MV-4-11 (cell line): ENCODE results near the gene KCNK2.
"Not testable (repeated sequence)": the region's sequence is repeated elsewhere in the genome, so short reads cannot be mapped to it uniquely, and the experiment has no call there.

Experiments used
- DNase-seq: peaks from one replicate; lab custom pipeline; 2025; lab: John Stamatoyannopoulos, UW

Gene KCNK2

DNA sequence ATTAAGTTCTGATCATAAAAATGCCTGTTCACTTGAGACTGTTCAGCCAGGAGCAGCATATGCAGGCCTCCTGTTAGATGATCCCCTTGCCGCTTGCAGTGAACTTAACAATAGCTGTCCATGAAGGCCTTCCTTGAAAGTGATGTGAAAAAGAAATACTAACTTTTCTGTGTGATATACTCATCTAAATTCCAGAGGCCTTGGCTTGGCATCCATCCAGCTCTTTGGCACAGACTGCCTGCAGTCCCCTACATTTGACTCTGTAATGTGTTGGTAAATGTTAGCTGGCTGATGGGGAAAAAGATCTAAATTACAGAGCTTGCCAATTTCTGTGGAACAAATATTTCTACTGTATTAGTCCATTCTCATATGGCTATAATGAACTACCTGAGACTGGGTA lies 73.7 kb downstream of the KCNK2 start:
- DNase-seq, result no peak

DNA sequence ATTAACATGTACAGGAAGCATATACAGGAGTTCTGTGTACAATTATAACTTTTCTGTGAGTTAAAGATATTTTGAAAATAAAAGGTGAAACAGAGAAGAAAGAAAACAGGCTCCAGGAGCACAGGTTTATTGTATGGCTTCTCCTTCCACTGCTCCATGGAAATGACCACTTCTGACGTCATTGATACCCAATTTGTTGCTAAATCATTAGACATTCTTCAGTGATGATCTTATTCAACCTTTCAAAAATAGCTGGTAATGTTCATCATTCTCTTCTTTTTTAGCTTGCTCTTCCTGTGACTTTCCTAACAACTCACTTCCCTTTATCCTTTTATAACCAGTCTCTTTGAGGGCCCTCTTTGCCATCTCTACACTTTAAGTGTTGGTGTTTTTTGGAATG lies 77.8 kb downstream of the KCNK2 start:
- no peak for DNase-seq

DNA sequence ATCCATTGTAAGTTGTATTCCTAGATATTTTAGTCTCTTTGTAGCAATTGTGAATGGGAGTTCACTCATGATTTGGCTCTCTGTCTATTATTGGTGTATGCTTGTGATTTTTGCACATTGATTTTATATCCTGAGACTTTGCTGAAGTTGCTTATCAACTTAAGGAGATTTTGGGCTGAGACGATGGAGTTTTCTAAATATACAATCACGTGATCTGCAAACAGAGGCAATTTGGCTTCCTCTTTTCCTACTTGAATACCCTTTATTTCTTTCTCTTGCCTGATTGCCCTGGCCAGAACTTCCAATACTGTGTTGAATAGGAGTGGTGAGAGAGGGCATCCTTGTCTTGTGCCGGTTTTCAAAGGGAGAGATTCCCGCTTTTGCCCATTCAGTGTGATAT lies 80.6 kb downstream of the KCNK2 start:
- not testable (repeated sequence) for DNase-seq

DNA sequence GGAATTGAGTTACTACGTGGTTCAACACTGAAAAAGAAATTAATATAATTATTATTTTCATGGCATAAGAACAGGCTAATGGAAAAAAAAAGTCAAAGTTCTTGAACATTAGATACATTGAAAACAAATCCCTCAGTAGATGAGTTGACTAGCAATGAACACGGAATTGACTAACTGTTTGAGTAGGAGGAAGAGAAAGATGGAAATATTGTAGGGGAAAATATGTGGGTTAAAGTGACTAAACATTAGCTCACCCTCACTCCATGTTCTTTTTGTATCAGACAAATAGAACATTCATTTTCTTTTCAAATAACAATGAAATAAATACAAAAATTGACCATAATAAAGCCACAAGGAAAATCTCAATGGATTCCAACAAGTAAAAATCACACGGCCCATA lies 84.3 kb downstream of the KCNK2 start:
- DNase-seq, result no peak

DNA sequence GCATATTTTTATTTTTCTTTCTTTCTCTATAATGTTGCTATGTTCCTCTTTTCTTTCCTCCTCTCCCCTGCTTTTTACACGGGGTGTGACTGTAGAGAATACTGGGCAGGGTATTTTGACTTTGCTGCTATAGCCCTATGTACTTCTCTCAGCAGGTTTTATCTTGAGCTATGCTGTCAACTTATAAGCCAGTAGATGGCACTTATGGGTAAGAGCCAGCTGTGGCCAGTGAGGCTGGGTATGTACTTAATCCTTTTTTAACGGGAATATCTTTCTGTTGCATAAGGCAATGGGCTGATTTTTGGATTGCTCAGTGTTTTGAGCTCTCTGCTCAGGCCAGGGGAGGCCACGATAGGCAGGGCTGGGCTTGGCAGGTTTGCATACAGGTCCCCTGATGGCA lies 99.0 kb downstream of the KCNK2 start:
- peak; percentile 6 for DNase-seq

DNA sequence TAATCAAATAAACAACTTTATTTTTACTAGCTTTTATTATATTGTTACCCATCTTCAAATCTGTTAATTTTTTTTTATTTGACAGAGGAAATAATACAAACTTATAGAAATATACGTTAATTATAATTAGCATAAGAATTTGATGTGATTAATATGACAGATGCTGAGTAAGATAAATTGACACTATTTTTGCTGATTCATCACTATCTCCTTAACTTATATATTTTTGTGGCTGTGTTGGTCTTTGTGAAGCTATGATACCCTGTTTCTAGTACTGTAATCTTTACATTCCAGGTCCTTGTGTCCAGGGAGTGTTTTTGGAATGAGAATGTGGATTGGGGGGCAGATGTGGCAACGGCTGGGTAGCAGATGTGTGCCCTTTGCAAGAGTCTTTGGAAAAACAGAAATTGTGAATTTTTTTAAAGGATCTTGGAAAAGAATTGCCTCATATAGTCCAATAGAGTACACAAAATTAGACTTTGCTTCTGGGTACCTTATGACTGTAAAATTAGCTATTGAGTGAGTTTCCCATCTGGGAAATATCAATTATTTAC lies 102.6 kb downstream of the KCNK2 start:
- DNase-seq, result no peak

DNA sequence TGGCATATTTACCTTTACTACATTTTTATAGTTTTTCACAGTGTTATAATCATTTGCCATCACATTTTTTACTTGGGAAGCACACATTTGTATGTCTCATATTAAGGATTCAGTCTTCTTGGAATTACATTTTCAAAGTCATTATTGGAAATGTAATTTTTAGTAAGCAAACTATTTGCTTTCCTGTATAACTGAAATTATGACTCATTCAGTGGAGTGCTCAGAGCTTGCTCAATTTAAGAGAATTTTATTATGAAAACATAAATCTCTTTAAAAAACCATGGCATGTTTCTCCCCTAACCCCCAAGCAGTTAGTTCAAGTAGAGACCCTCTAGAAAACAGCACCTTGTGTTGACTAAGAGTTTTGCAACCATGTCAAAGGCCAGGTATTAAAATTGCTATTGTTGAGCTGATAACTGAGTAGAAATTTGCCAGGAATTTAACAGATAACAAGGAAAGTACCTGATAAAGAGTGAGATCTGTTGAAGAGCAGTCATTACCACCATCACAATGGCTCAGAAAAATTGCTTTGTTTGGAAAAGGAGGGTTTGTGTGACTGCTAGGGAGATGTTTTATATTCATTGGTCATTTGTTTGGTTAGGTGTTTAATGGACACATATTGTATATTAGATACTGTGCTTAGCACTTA lies 105.9 kb downstream of the KCNK2 start:
- no peak for DNase-seq

DNA sequence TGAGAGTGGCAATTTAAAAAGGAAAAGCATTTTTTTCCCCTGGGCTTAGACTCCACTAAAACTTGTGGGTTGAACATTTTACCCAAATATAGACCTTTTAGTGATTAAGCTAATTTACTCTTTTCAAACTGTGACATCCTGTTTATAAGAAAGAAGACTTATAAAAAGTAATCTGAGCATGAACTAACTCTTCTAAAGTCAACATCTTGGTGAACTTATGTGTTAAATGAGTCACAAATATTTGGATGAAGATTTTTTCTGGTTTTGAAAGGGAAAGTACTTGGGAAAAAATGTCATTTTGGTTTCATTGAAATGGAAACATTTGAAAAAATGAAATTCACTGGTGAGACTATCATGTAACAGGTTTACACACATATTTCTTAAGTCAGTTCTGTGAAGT lies 109.8 kb downstream of the KCNK2 start:
- no peak for DNase-seq

DNA sequence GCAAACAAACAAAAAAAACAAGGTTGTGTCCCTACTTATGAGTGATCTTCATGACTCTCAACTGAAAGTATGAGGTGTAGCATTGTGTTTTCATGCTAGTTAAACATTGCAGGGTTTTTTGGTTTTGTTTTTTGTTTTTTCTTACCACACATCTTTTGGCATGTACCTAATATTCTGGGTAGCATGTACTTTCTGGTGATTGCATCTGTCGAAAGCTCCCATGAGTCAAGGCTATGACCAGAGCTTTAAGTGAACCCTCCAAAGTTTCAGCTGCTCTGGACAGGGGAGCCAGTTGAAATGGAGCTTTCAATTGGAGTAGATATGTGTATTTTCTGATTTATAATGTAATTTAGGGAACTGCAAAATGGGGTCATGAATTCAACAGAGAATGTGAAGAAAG lies 115.5 kb downstream of the KCNK2 start:
- no peak for DNase-seq

DNA sequence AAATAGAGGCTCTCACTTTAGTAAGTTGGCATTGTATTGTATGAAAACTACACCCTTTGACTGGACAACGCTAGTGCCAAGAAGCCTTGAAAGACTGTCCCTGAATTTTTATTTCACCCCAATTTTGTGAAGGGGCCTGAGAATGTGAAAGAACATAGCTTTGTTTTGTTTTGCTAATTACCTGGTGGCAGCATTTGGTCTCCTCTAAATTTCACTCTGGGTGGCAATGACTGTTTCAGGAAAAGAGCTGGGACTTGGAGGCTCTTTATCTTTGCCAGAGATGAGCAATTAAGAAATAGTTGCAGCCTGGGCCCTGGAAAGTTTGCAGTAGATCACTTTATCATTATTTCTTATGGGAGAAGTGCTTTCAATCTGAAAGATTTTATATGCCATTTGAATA lies 117.6 kb downstream of the KCNK2 start:
- no peak for DNase-seq

DNA sequence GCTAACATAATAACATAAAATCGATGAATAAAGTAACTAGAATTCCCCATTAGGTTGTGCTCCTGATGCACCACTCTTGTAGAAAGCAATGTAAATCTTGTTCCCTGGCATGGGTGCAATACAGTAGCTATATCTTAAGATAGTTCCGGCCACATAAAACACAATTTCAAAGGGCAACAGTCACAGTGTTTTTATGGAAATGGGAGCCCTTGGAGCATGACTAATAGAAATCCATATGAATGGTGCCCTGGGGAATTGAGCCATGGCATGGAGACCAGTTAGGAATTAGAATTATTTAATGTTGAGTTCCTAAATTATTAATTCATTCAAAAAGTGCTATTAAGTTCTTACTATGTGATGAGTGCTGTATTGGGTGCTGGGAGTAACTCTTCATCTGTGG lies 118.7 kb downstream of the KCNK2 start:
- DNase-seq, result no peak

DNA sequence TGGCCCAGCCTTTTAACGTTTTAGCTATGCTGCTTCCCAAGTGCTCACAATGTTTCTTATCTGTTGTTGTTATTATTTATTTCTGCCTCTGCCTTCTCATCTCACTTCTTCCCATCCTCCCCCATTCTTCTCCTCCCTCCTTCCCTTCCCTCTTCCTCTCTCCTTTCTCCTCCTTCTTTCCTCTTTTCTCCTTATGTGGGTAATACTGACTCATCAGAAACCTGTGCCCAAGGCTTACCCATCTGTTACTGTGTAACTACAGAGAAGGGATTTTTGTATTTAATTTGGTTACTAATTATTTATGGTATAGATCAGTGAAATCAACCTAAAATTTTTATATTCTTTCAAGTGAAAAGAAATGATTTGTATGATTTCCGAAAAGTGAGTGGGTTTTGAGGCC lies 120.3 kb downstream of the KCNK2 start:
- DNase-seq, result no peak

DNA sequence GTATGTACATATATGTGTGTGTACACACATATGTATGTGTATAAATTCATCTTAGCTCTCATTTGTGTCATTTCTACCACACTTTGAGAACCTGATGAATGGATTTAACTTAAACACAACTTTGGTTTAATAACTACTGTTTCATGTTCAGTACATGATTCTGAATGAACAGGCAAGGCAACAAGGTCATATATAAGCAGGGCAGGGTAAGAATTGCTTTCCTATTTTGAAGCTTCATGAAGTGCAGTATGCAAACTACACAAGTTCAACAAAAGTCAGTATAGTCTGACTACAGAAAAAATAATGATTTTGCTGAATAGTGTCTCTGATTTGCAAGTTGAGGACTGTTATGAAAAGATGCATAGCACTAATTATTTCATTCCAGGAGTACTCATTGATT lies 127.6 kb downstream of the KCNK2 start:
- no peak for DNase-seq

DNA sequence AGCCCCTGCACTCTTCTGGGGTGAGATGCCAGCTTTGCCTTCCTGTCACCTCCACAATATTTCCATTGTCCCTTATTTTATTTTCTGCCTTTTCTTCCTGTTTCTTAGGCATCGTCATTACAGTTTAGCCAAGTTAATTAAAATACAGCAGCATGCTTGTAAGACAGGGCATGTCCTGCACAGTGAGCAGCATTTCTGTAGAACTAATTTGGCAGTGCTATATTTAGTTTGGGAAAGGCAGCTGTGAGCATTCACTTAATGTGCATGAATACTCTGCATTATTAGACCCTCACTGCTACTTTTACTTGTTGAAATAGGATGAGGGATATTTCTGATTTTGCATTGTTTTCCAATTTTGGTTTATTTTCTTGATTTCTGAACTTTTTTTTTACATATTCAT lies 133.3 kb downstream of the KCNK2 start:
- DNase-seq, result no peak

DNA sequence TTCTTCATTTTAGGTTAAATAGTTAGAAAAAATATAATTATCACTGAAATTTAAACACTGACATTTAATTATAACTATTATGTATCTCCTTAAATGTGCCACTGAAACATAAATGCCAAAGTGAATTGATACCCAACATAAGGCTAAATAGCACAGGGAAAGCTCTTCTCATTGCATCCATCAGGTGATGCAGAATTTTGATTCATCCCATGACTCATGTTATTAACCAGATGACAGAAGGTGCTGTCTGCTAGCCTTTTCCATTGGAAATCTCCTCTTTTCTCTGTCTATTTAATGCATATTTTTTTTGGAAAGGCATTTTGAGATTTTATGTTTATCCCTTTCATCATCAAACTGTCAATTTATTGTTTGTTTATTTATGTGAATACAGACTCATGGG lies 136.8 kb downstream of the KCNK2 start:
- no peak for DNase-seq

DNA sequence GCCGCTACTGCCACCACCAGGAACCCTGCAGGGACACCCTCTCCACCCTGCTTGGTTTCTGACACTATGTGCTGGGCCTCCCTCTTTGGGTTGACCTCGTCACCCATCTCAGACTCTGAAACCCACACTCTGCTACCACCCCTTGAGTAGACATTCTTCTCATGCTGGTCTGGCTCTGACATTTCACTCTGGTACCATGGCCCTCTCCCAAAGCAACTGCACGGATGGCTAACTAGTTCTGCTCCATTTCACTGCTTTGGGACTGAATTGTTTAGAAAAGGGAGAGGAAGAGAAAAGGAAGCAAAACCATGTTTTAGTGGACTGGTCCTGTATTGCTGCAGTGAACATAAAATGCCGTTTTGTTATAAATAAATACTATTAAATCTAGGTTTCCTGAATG lies 137.8 kb downstream of the KCNK2 start:
- DNase-seq, result no peak

DNA sequence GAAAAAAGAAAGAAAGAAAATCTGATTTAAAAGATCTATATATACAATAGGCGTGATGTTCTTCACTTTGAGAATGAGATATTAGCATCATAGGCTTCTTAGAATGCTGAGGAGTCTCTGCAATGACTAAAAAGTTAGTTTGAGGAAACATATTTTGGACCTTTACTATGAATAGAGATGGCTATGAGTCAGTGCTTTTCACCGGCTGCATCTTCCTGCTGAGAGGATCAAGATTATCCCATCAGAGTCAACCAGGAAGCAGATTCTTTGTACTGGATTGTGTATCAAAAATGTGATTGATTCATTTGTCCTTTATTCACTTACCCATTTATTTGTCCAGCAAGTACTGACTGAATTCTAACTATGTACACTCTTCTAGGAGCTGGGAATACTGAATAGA lies 144.2 kb downstream of the KCNK2 start:
- no peak for DNase-seq

DNA sequence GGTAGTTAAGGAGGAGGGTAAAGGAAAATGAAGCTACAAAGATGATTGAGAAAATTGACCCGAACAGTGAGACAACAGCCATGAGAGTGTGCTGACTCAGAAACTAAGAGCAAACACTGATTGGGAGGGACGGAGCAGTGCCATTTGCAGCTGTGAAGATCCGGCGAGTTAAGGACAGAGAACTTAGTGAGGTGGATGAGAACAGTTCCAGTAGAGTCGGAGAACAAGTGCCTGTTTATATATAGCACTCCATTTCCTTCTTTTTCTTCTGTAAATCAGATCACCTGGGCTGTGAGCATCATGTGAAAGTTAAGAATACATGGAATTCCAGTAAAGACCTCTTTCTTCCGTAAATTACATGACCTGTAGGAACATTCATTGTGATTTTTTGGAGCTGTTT lies 145.7 kb downstream of the KCNK2 start:
- DNase-seq, result no peak

DNA sequence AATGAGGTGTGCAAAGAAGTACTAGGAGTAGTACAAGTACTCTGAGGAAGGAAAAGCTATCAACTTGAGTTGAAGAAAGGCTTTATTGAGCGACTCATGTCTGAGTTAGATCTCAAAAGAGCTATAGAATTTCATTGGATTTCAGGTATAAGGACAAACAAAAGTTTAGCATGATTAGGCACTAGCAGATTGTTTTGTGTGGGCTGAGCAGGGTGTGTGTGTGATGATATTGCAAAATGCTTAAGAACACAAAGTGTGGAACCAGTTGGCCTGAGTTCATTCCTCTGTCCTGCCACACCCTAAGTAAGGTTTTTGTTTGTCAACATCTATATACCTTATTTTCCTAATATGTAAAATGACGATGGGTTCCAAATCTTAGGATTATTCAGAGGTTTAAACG lies 158.9 kb downstream of the KCNK2 start:
- DNase-seq, result no peak

DNA sequence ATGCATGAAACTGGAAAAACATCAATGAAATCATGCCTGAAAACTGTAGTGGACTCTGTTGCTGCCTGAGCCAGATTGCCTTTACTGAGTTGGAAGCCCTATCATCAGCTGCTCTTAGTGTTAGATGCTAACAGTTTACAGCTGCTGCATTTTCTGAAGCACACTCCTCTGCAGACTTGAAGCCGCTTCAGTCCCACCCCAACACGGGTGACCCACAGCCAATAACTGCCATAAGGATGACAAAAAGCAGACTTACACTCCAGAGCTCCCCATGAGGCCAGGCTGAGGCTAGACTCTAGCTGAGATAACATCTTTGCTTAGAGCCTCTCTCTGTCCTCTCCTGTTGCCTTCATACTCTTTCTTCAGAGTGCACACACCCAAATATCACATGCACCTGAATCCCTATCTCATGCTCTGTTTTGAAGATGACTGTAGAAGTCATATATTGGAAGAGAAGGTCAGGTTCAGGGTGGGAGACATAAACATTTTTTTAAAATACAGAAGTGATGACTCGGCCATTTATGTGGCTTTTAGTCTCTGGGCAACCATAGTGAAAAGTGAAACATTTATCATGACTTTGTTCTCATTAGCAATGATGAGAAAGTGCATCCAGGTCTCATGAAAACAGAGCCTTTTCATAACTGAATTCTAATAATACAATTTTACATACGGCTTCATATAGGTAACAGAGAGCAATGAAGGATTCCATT lies 161.0 kb downstream of the KCNK2 start:
- no peak for DNase-seq

DNA sequence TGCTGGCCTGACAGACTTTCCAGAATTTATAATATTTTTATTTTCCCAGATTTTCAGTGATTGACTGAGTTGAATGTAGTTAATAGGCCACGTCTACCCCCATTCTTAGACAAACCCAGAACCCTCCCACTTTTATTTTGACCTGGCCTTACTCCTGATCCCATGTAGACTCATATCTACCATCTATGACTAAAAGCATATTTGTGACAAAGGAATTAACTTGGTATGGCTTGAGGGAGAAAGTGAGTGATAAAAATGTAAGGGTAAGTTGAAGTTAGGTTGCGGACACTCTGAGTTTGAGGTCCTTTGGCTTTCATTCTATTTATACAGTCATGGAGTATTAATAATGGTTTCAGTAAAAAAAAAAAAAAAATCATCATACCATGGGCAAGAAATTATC lies 168.4 kb downstream of the KCNK2 start:
- no peak for DNase-seq

DNA sequence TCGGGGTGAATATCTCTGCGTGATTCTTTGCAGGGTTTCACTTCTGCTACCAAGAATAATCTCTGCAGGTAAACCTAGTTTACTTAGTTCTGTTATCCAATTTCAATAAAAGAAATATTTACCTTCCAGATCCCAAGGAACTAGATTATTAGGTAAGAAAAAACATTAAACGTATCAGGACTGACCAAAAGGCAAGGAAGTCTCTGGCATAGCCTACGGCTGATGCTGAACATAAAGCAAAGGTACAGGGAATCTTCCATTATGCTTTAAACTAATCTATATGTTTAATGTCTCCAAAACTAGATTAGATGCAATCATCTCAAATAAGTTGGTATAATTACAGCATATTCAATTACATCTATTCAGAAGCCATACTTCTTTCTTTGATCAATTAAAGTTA lies 168.9 kb downstream of the KCNK2 start:
- no peak for DNase-seq

DNA sequence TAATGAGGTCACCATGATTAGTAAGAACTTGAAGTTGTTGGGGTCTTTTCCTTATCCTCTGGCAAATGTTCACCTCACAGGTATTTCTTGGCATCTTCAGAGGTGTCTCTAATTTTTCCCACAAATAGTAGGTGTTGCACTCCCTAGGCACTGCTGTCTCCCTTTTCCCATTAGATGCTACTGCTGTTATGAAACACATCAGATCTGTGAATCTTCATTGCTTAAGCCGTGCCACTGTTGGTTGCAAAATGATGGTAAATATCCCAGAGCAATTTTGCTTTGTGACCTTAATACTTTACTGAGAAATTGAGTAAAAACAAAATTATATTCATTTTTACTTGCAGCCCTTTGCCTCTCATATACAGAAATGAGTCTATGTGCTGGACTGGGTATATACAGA lies 169.6 kb downstream of the KCNK2 start:
- DNase-seq, result no peak
